ENCODE measurements around the gene TIMM17A.
"Not testable (repeated sequence)": the region's sequence is repeated elsewhere in the genome, so short reads cannot be mapped to it uniquely, and the experiment has no call there.

TIMM17A gene

GRCh38 chr1:201941420-201942128 lies 13.7 kb upstream of the TIMM17A start:
- no peak for DNase-seq

- DNase-seq = no peak
These were observed 13.2 kb upstream of the TIMM17A start for GRCh38 chr1:201942129-201942495.

DNA sequence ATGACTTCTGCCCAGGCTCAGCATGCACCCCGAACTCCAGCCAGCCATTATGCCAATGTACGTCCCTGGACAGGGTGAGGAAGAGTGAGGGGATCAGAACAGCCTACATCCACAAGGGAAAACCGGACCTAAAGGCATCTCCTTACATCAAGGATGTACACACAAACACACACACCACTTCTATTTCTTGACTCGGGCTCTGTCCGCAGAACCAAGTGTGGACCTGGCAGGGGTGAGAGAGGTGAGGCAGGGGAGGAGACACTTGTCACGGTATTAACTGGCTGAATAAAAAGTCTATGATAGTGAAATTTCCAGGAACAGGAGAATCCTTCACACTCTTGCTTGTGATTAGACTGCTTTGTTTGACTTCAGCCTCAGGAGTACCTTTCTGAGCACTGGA lies 11.3 kb upstream of the TIMM17A start:
- no peak for DNase-seq

- no peak for DNase-seq
These were observed 10.7 kb upstream of the TIMM17A start for GRCh38 chr1:201944639-201945038.

GRCh38 chr1:201945157-201945556 lies 10.1 kb upstream of the TIMM17A start:
- DNase-seq = no peak

GRCh38 chr1:201945863-201946223 lies 9.5 kb upstream of the TIMM17A start:
- DNase-seq = no peak

DNA sequence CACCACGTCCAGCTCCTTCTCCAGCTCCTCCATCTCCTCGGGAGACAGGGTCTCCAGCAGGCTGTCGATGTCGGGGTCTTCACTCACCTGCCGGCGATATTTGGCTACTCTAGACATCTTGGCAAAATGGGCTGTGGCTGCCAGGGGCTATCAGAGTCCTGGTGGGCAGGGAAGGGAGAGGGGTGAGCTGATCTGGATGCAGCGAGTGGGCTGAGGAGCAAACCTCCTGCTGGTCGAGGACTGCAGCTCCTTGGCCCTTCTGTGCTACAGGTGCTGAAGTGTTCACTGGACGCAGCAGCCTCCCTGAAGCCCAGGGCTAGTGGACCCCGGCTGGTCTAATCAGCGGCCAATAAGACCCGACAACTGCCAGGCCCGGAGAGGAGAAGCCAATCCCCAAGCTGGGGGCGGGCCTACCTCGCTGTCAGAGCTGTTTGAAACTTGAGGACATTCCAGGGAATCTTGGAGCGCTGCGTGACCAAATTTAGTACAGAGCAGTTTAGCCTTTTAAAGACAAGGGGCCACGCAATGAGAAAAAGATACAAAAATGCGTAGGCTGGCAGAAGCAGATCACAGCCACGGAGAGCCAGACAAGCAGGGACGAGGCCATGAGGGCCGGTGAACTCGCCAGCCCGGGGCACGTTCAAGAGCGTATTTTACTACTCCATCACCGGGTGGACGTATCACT lies 8.9 kb upstream of the TIMM17A start, which contains the start of gene LMOD1:
Gene LMOD1 (minus strand): TSS at position 325 of the 685 bp plus-strand sequence. CDS start 208 bp downstream, at position 117.
- no peak for DNase-seq

DNA sequence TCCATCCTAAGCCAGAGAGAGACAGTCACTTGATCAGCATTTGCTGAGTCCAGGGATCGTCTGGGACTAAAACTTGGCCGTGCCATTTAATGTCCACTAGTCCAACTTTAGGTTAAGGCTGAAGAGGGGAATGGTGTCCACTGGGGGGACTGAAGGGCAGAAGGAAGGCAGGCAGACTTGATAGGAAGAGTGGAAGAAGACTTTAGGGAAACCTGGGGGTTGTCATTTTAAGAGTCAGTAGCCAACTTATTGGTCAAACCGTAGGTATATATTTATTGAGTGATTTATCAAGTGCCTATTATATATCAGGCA lies 7.7 kb upstream of the TIMM17A start:
- no peak for DNase-seq

- DNase-seq = no peak
These were observed 5.8 kb upstream of the TIMM17A start for GRCh38 chr1:201949491-201949890.

- no peak for DNase-seq
These were observed 867 bp upstream of the TIMM17A start for GRCh38 chr1:201954263-201955008.

GRCh38 chr1:201955729-201956143 lies 433 bp downstream of the TIMM17A start:
- DNase-seq = no peak

DNA sequence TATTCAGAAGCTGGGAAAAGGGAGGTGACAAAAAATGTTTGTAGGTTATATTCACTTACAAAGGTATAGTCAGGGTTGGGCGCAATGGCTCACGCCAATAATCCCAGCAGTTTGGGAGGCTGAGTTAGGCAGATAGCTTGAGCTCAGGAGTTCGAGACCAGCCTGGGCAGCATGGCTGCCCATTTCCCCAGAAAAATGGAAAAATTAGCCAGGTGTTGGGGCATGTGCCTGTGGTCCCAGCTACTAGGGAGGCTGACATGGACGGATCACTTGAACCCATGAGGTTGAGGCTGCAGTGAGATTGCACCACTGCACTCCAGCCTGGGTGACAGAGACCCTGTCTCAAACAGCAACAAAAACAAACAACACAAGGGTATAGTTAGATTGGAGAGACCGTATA lies 3.0 kb downstream of the TIMM17A start:
- no peak for DNase-seq

DNA sequence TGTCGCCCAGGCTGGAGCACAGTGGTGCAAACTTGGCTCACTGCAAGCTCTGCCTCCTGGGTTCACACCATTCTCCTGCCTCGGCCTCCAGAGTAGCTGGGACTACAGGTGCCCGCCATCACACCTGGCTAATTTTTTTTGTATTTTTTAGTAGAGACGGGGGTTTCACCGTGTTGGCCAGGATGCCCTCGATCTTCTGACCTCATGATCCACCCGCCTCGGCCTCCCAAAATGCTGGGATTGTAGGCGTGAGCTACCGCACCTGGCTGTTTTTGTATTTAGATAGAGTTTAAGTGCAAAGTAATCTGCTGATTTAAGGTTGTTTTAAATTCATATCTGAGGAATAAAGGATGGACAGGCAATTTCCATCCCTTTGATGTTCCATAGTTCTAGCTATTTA lies 7.1 kb downstream of the TIMM17A start:
- DNase-seq = not testable (repeated sequence)

GRCh38 chr1:201964261-201964660 lies 9.0 kb downstream of the TIMM17A start:
- no peak for DNase-seq

DNA sequence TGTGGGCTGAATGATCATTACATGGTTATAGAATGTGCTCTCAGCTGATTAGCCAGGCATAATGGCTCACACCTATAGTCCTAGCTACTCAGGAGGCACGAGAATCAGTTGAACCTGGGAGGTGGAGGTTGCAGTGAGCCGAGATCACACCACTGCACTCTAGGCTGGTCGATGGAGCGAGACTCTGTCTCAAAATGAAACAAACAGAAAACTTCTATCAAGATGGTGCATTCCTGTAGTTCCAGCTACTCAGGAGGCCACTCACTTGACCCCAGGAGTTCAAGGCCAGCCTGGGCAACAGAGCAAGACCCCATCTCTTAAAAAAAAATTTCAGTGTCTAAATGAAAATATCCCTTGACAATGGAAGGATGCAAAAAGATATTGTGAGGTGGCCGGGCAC lies 10.9 kb downstream of the TIMM17A start:
- DNase-seq = no peak

GRCh38 chr1:201968202-201968925 lies 13.1 kb downstream of the TIMM17A start:
- no peak for DNase-seq

GRCh38 chr1:201970334-201971159 lies 15.2 kb downstream of the TIMM17A start:
- DNase-seq = no peak

GRCh38 chr1:201982082-201982622 lies 26.8 kb downstream of the TIMM17A start:
- DNase-seq = peak; percentile 52

DNA sequence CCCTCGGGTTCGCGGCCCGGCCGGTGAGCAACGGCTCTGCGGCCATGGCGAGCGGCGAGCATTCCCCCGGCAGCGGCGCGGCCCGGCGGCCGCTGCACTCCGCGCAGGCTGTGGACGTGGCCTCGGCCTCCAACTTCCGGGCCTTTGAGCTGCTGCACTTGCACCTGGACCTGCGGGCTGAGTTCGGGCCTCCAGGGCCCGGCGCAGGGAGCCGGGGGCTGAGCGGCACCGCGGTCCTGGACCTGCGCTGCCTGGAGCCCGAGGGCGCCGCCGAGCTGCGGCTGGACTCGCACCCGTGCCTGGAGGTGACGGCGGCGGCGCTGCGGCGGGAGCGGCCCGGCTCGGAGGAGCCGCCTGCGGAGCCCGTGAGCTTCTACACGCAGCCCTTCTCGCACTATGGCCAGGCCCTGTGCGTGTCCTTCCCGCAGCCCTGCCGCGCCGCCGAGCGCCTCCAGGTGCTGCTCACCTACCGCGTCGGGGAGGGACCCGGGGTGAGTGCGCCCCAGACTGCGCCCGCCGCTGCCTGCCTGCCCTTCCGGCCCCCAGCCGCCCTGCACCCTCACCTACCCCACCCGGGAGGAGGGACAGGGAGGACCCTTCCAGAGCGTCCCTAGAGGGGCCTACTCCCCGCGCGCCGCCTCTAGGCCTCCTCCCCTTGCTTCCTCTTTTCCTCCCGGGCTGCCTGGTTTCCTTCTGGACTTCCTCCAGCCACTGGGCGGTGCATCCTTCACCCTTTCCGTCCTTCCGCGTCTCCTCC lies 27.5 kb downstream of the TIMM17A start, which contains the start of gene RNPEP:
Gene RNPEP (plus strand): TSS at position 26 of the 757 bp plus-strand sequence. CDS start 19 bp downstream, at position 45.
- DNase-seq = peak; percentile 29

DNA sequence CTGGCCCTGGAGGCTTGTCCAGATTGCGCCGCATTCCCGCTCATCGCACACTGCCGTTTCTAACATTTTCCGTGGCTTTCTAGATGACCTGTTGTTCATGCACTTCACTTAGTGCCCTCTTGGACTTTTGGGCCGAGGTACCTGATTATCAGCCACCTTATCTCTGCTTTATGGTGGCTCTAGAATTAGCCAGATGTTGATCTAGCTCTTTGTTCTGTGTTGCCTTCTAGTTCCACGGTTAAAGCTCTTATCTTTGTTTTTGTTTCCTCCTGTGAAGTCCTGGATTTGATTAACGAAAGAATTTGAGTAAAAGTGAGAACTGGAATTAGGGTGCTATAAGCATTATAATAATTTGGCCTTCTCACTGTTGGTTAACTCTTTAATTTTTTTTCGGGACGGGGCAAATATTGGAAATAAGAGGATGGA lies 28.1 kb downstream of the TIMM17A start:
- DNase-seq = no peak

GRCh38 chr1:201984446-201984845 lies 29.1 kb downstream of the TIMM17A start:
- DNase-seq = no peak
